GM10266 (cell line): Measurements from ENCODE around the gene FGF14.

Experiments used
- DNase-seq: peaks from one replicate; pipeline ENCODE4 v3.0.0; 2012; ENCODE audit errors: extremely low spot score
- CTCF ChIP-seq: IDR thresholded peaks from 2 replicates; pipeline ENCODE4 v1.5.1; 2012; ENCODE audit warnings: mild to moderate bottlenecking, low read depth; ENCODE audit not compliant: control insufficient read depth, insufficient read depth; ENCODE audit errors: missing control alignments

FGF14 gene

GRCh38 chr13:102207680-102208342, 194.0 kb downstream of the FGF14 start:
- no peak for TF ChIP-seq CTCF
- no peak for DNase-seq

- DNase-seq = no peak
- TF ChIP-seq CTCF = no peak
Measured at GRCh38 chr13:102203718-102204117, 198.1 kb downstream of the FGF14 start.

GRCh38 chr13:102198418-102199311, 203.2 kb downstream of the FGF14 start:
- no peak for TF ChIP-seq CTCF
- no peak for DNase-seq

GRCh38 chr13:102197193-102197592, 204.7 kb downstream of the FGF14 start:
- peak; percentile 23 for TF ChIP-seq CTCF
- no peak for DNase-seq

GRCh38 chr13:102195566-102196462, 206.0 kb downstream of the FGF14 start:
- TF ChIP-seq CTCF = no peak
- no peak for DNase-seq

GRCh38 chr13:102192858-102193257, 209.0 kb downstream of the FGF14 start:
- no peak for TF ChIP-seq CTCF
- DNase-seq = no peak
